Fibroblast of mammary gland (primary cell): ENCODE results near the gene SATB1.
A peak's percentile ranks its signal among the peaks of the same experiment; 100 is the strongest.

Source experiments
- DNase-seq: peaks from one replicate; pipeline ENCODE4 v3.0.0-alpha.2; 2010; ENCODE audit warnings: low read depth
- H3K4me3 ChIP-seq: 2 replicates; pipeline ENCODE4 v1.5.1; 2011; ENCODE audit warnings: low read depth, mild to moderate bottlenecking, low read length, moderate library complexity; ENCODE audit not compliant: control insufficient read depth
- CTCF ChIP-seq: conservative IDR thresholded peaks from 2 replicates; pipeline ENCODE4 v1.5.1; 2011; ENCODE audit warnings: low read depth, low read length, inconsistent platforms; ENCODE audit not compliant: control insufficient read depth, insufficient read depth

The SATB1 gene

GRCh38 chr3:18390024-18390660 is 35.0 kb downstream of the SATB1 start:
- no peak for DNase-seq
- no peak for TF ChIP-seq CTCF
- no peak overlapping the region for H3K4me3 ChIP-seq

- peak; percentile 24 for DNase-seq
- H3K4me3 ChIP-seq = no peak overlapping the region
- TF ChIP-seq CTCF = peak; percentile 52
Measured at GRCh38 chr3:18389108-18389733, 35.9 kb downstream of the SATB1 start.

- no peak overlapping the region for H3K4me3 ChIP-seq
- no peak for DNase-seq
Measured at GRCh38 chr3:18386274-18386890, 38.8 kb downstream of the SATB1 start.

GRCh38 chr3:18385706-18386105 is 39.4 kb downstream of the SATB1 start:
- DNase-seq = no peak
- TF ChIP-seq CTCF = no peak

More at GRCh38 chr3:18386274-18386890, 38.8 kb downstream of the SATB1 start:
- no peak for TF ChIP-seq CTCF

GRCh38 chr3:18382760-18383369 is 42.3 kb downstream of the SATB1 start:
- H3K4me3 ChIP-seq = no peak overlapping the region
- DNase-seq = no peak
- no peak for TF ChIP-seq CTCF

More at GRCh38 chr3:18385706-18386105, 39.4 kb downstream of the SATB1 start:
- no peak overlapping the region for H3K4me3 ChIP-seq

- H3K4me3 ChIP-seq = no peak overlapping the region
- TF ChIP-seq CTCF = no peak
- no peak for DNase-seq
Measured at GRCh38 chr3:18379647-18380046, 45.5 kb downstream of the SATB1 start.
